OCI-LY7 (cell line): ENCODE results near the gene SLMAP. TPM values are rescaled to one million over a fixed set of nuclear protein-coding genes. Genes with fewer than 3 reads are reported as not detected.

Experiments
- BruUV-seq: library from RNA; stranded (reverse); fragments of 400-500 nt; replicated peaks from 2 replicates; lab custom pipeline; 2021; lab: Mats Ljungman, UMichigan
- CTCF ChIA-PET: fragments of 300-600 bp; sonication (Branson Sonifier 250); formaldehyde crosslinking; loops from one replicate; lab custom pipeline; 2022; ENCODE audit warnings: antibody characterized with exemption; ENCODE audit not compliant: unreplicated experiment; lab: Charles Lee
- POLR2A ChIA-PET: fragments of 300-600 bp; sonication (Branson Sonifier 250); formaldehyde crosslinking; loops from one replicate; lab custom pipeline; 2022; ENCODE audit warnings: antibody characterized with exemption; lab: Charles Lee
- DNase-seq: peaks from one replicate; pipeline ENCODE4 v3.0.0-alpha.2; 2015; ENCODE audit warnings: low spot score
- H2AFZ ChIP-seq: fragments of 200-600 bp; sonication (generic), shearing (Covaris generic); 2 replicates; pipeline ENCODE4 v1.6.1; 2014; ENCODE audit warnings: mild to moderate bottlenecking, antibody characterized with exemption, low read length, moderate library complexity
- H3K27ac ChIP-seq: fragments of 200-600 bp; sonication (generic); 2 replicates; pipeline ENCODE4 v1.5.1; 2014; ENCODE audit warnings: mixed run types, low read depth, mild to moderate bottlenecking, moderate library complexity, low read length, inconsistent platforms; ENCODE audit not compliant: poor library complexity, severe bottlenecking
- H3K36me3 ChIP-seq: fragments of 200-600 bp; sonication (generic); 2 replicates; pipeline ENCODE4 v1.6.1; 2014; ENCODE audit warnings: mild to moderate bottlenecking, antibody characterized with exemption, low read length, moderate library complexity, mixed read lengths; ENCODE audit not compliant: insufficient read depth
- H3K4me1 ChIP-seq: fragments of 200-600 bp; sonication (generic); 2 replicates; pipeline ENCODE4 v1.5.1; 2014; ENCODE audit warnings: mild to moderate bottlenecking, low read length; ENCODE audit not compliant: insufficient read depth, poor library complexity, severe bottlenecking
- H3K4me2 ChIP-seq: fragments of 200-600 bp; sonication (generic); 2 replicates; pipeline ENCODE4 v1.6.1; 2014; ENCODE audit warnings: mild to moderate bottlenecking, low read length
- H3K4me3 ChIP-seq: fragments of 200-600 bp; sonication (generic); 2 replicates; pipeline ENCODE4 v1.5.1; 2014; ENCODE audit warnings: mild to moderate bottlenecking, low read depth, low read length; ENCODE audit not compliant: poor library complexity, severe bottlenecking
- H3K79me2 ChIP-seq: fragments of 200-600 bp; sonication (generic); 2 replicates; pipeline ENCODE4 v1.6.1; 2016; ENCODE audit warnings: low read depth, mild to moderate bottlenecking, low read length, moderate library complexity, mixed read lengths; ENCODE audit not compliant: insufficient read depth
- H3K9me2 ChIP-seq: fragments of 200-600 bp; sonication (generic); 2 replicates; pipeline ENCODE4 v1.6.1; 2016; ENCODE audit warnings: mild to moderate bottlenecking, low read length, mixed read lengths; ENCODE audit not compliant: insufficient read depth
- H3K9me3 ChIP-seq: fragments of 200-600 bp; sonication (generic); 2 replicates; pipeline ENCODE4 v1.6.1; 2014; ENCODE audit warnings: mild to moderate bottlenecking, mixed run types, low read length, mixed read lengths
- H4K20me1 ChIP-seq: fragments of 200-600 bp; sonication (generic); 2 replicates; pipeline ENCODE4 v1.6.1; 2014; ENCODE audit warnings: mild to moderate bottlenecking, antibody characterized with exemption, low read length, moderate library complexity, mixed read lengths; ENCODE audit not compliant: insufficient read depth
- EZH2phosphoT487 ChIP-seq: fragments of 200-600 bp; sonication (generic); IDR thresholded peaks from 2 replicates; pipeline ENCODE4 v1.6.1; 2018; ENCODE audit warnings: low read depth, borderline replicate concordance, mild to moderate bottlenecking, mixed run types, antibody characterized with exemption, low read length, moderate library complexity, mixed read lengths
- intact Hi-C: fragments of 100-400 bp; cut with micrococcal nuclease; formaldehyde crosslinking; loops from one replicate; pipeline ENCODE4 v1.10.0; 2022; ENCODE audit not compliant: unreplicated experiment
- total RNA-seq, 2 experiments: library from RNA; depleted of rRNA in 1 of 2; stranded (reverse); fragments of >200 nt in 1 of 2; shearing (Covaris generic) in 1 of 2; gene quantifications; 2 replicates each; pipeline ENCODE4 v1.2.3, GENCODE V29; 2014 to 2022
- TF ChIP-seq, protein P1 (sequence below): fragments of 200-600 bp; sonication (generic); conservative IDR thresholded peaks from 2 replicates; pipeline ENCODE4 v1.5.1; 2014; ENCODE audit warnings: mild to moderate bottlenecking, antibody characterized with exemption, low read length, moderate library complexity, mixed read lengths

SLMAP gene
- total RNA-seq, 2 experiments from 2014 or later: 41.6 to 68.4 TPM

DNA sequence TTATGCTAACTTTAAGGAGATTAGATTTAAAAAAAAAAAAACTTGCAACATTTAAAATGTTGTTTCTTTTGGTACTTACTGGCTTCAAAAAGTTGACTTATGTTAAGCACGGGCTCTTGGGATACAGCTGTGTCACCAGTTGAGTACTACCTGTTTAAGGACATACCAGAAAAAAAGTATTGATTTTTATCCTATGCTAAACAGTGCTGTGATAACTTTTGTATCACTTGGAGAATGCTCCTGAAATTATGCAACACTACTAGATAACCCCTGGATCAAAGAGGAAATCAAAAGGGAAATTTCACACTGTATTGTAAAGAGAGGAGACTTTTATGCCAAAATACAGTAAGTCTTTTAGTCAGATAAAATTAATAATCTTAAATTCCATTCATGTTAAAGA, 77.7 kb downstream of the SLMAP start:
- no peaks in the 10 kb centered on the region; the same call in 1 of the 2 replicates for H3K79me2 ChIP-seq
- no TSS peak for BruUV-seq
- H4K20me1 ChIP-seq: no peaks in the 10 kb centered on the region
- H3K4me2 ChIP-seq: no peak overlapping the region
- H3K27ac ChIP-seq: no peak overlapping the region
- TF ChIP-seq, protein P1, sequence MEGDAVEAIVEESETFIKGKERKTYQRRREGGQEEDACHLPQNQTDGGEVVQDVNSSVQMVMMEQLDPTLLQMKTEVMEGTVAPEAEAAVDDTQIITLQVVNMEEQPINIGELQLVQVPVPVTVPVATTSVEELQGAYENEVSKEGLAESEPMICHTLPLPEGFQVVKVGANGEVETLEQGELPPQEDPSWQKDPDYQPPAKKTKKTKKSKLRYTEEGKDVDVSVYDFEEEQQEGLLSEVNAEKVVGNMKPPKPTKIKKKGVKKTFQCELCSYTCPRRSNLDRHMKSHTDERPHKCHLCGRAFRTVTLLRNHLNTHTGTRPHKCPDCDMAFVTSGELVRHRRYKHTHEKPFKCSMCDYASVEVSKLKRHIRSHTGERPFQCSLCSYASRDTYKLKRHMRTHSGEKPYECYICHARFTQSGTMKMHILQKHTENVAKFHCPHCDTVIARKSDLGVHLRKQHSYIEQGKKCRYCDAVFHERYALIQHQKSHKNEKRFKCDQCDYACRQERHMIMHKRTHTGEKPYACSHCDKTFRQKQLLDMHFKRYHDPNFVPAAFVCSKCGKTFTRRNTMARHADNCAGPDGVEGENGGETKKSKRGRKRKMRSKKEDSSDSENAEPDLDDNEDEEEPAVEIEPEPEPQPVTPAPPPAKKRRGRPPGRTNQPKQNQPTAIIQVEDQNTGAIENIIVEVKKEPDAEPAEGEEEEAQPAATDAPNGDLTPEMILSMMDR: no peak
- TF ChIP-seq EZH2phosphoT487: no peak
- no peaks in the 10 kb centered on the region for H3K9me2 ChIP-seq
- H3K4me1 ChIP-seq: no peaks in the 10 kb centered on the region
- H3K36me3 ChIP-seq: peaks cover 22% of the 10 kb centered on the region
- ChIA-PET CTCF (no interaction called here), POLR2A (interaction anchor here (1.1 kb wide), 1 partner anchor 8 kb away, joined by 4 read pairs; no protein-coding TSS in a partner anchor)
- H3K9me3 ChIP-seq: no peaks in the 10 kb centered on the region
- no peak for DNase-seq
- intact Hi-C loops: no loop called here
- H2AFZ ChIP-seq: no peak overlapping the region
- no peak overlapping the region for H3K4me3 ChIP-seq

DNA sequence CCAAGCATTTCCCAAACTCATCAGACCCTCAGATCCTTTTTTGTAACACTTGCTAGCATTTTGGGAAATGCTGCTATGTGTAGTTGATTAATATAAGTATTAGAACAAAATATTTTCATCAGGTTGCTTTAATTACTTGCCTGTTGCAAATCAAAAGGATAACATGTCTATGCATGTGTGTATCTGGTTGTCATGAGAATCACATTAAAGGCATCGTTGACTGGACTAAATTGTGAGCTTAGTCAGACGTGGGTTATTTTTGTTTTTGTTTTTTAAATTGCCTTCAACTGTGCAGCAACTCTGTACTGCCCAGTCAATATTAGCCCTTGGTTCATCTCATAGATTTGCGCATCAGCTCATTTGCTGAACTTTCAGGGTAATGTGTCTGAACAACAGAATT, 81.6 kb downstream of the SLMAP start:
- no peak for DNase-seq
- no peak overlapping the region for H2AFZ ChIP-seq
- no peak overlapping the region for H3K4me3 ChIP-seq
- H3K9me3 ChIP-seq: no peaks in the 10 kb centered on the region
- intact Hi-C loops: no loop called here
- no TSS peak for BruUV-seq
- H3K79me2 ChIP-seq: no peaks in the 10 kb centered on the region; the same call in 1 of the 2 replicates
- no peak overlapping the region for H3K27ac ChIP-seq
- no peaks in the 10 kb centered on the region for H3K4me1 ChIP-seq
- ChIA-PET POLR2A (interaction anchor here (0.8 to 1.2 kb wide), 3 partner anchors 13 to 574 kb away, joined by 3 to 6 read pairs (median 5); no protein-coding TSS in a partner anchor), CTCF (interaction anchor here (0.5 kb wide), 1 partner anchor 261 kb away, joined by 3 read pairs; no protein-coding TSS in a partner anchor)
- H3K36me3 ChIP-seq: peaks cover 9% of the 10 kb centered on the region
- H3K4me2 ChIP-seq: no peak overlapping the region
- H3K9me2 ChIP-seq: no peaks in the 10 kb centered on the region
- H4K20me1 ChIP-seq: no peaks in the 10 kb centered on the region
- no peak for TF ChIP-seq EZH2phosphoT487
- TF ChIP-seq, protein P1: no peak

DNA sequence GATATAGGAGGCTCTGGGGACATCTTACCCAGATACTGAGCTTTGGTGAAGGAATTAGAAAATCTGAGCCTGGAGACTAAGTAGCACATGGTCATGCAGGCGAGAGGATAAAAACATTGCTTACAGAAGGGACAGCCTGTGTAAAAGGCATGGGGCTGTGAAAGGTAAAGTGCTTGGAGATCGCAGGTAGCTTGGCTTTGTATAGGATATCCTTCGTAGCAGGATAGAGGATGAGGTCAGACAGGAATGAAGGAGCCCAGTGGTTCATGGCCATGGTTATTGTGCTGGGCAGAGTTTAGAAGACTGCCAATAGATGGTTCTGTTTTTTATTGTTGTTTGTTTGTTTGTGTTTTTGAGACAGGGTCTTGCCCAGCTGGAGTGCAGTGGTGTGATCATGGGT, 82.5 kb downstream of the SLMAP start:
- Histone ChIP-seq H3K27ac (no peak overlapping the region), H4K20me1 (no peaks in the 10 kb centered on the region), H3K4me1 (no peaks in the 10 kb centered on the region), H3K9me3 (no peaks in the 10 kb centered on the region), H3K4me3 (no peak overlapping the region), H3K4me2 (no peak overlapping the region), H2AFZ (no peak overlapping the region), H3K79me2 (no peaks in the 10 kb centered on the region; the same call in 1 of the 2 replicates), H3K36me3 (peaks cover 4% of the 10 kb centered on the region; the same call in 1 of the 2 replicates), H3K9me2 (no peaks in the 10 kb centered on the region)
- POLR2A ChIA-PET: interaction anchor here (1.1 to 1.2 kb wide), 2 partner anchors 14 to 18 kb away, joined by 5 to 6 read pairs; no protein-coding TSS in a partner anchor
- no TSS peak for BruUV-seq
- no peak for DNase-seq
- TF ChIP-seq, protein P1: no peak
- no peak for TF ChIP-seq EZH2phosphoT487
- intact Hi-C loops: no loop called here
- CTCF ChIA-PET: interaction anchor here (0.6 kb wide), 1 partner anchor 728 kb away, joined by 3 read pairs; no protein-coding TSS in a partner anchor
